ENCODE measurements around the gene CFAP251.

CFAP251 gene

GRCh38 chr12:121930862-121931261 lies 12.5 kb downstream of the CFAP251 start (continued):
- no peak for TF ChIP-seq ZNF580 (tag by site-specific recombination; IDR thresholded peaks at IDR 0.05)
- TF ChIP-seq ZNF426 (tag by site-specific recombination; IDR thresholded peaks at IDR 0.05) = no peak
- no peak for TF ChIP-seq GLIS2 (tag by site-specific recombination; IDR thresholded peaks at IDR 0.05)
- TF ChIP-seq IKZF3 (tag by site-specific recombination; IDR thresholded peaks at IDR 0.05) = no peak
- no peak for TF ChIP-seq ZNF473 (tag by site-specific recombination; IDR thresholded peaks at IDR 0.05)
- no peak for TF ChIP-seq ZNF175 (tag by site-specific recombination; IDR thresholded peaks at IDR 0.05)

GRCh38 chr12:121932176-121932536 lies 13.8 kb downstream of the CFAP251 start:
- TF ChIP-seq BCL11B (tag by site-specific recombination; IDR thresholded peaks at IDR 0.05; ENCODE audit: low read depth) = no peak
- TF ChIP-seq ZSCAN18 (tag by site-specific recombination; IDR thresholded peaks at IDR 0.05) = no peak
- TF ChIP-seq HOXA7 (CRISPR knock-in tag; IDR thresholded peaks at IDR 0.05; ENCODE audit: borderline replicate concordance) = no peak
- TF ChIP-seq ZBTB6 (tag by site-specific recombination; IDR thresholded peaks at IDR 0.05) = no peak
- TF ChIP-seq ZNF280C (tag by site-specific recombination; IDR thresholded peaks at IDR 0.05) = no peak
- TF ChIP-seq ZNF23 (tag by site-specific recombination; IDR thresholded peaks at IDR 0.05; ENCODE audit: borderline replicate concordance) = no peak
- TF ChIP-seq ZBTB8A (tag by site-specific recombination; IDR thresholded peaks at IDR 0.05) = no peak
- TF ChIP-seq ZNF202 (tag by site-specific recombination; IDR thresholded peaks at IDR 0.05; ENCODE audit: borderline replicate concordance) = no peak
- no peak for TF ChIP-seq ZNF221 (tag by site-specific recombination; IDR thresholded peaks at IDR 0.05; ENCODE audit: borderline replicate concordance)
- TF ChIP-seq ZNF548 (tag by site-specific recombination; IDR thresholded peaks at IDR 0.05) = no peak
- TF ChIP-seq ZNF426 (tag by site-specific recombination; IDR thresholded peaks at IDR 0.05) = no peak
- TF ChIP-seq ZNF707 (tag by site-specific recombination; IDR thresholded peaks at IDR 0.05) = no peak
- no peak for TF ChIP-seq ZBTB1 (tag by site-specific recombination; IDR thresholded peaks at IDR 0.05)
- no peak for TF ChIP-seq ZNF558 (tag by site-specific recombination; IDR thresholded peaks at IDR 0.05)
- no peak for TF ChIP-seq ZNF324 (tag by site-specific recombination; IDR thresholded peaks at IDR 0.05)
- Histone ChIP-seq H3K27ac (ENCODE audit: extremely low read depth, low read depth, low read length) (no peak overlapping the region), H3K9me3 (ENCODE audit: control insufficient read depth, insufficient read depth, low read depth, low read length) (no peaks in the 10 kb centered on the region), H3K4me3 (ENCODE audit: low read depth, low read length) (no peak overlapping the region), H3K4me1 (ENCODE audit: control insufficient read depth, insufficient read depth, low read length) (no peaks in the 10 kb centered on the region), H3K36me3 (ENCODE audit: control insufficient read depth in 2 of 2, insufficient read depth in 1 of 2, low read length in 2 of 2) (peaks cover 0 to 18% of the 10 kb centered on the region in 2 experiments; a peak in 1 of 3 replicates)
- ChIA-PET CTCF (no interaction called here), POLR2A (no interaction called here)
